ENCODE results near the gene SPATA31C2. TPM values are rescaled to one million over a fixed set of nuclear protein-coding genes. Genes with fewer than 3 reads are reported as not detected.
"Not testable (repeated sequence)": the region's sequence is repeated elsewhere in the genome, so short reads cannot be mapped to it uniquely, and the experiment has no call there.

The SPATA31C2 gene
- total RNA-seq, 4 donors from 2014 or later, result not detected

- H3K9me3 ChIP-seq; DNase-seq; H3K4me3 ChIP-seq; H3K27me3 ChIP-seq; intact Hi-C loops (cut with DNase I); H3K36me3 ChIP-seq; H3K27ac ChIP-seq; H3K4me1 ChIP-seq: not testable (repeated sequence)
- WGBS, 2 donors, result 84% methylated on average over 4 of the region's 13 CpGs; no CpG with 5 or more reads in 1 of the 2 donors
Observed at GRCh38 chr9:88114968-88115612, 23.2 kb downstream of the SPATA31C2 start.

DNA sequence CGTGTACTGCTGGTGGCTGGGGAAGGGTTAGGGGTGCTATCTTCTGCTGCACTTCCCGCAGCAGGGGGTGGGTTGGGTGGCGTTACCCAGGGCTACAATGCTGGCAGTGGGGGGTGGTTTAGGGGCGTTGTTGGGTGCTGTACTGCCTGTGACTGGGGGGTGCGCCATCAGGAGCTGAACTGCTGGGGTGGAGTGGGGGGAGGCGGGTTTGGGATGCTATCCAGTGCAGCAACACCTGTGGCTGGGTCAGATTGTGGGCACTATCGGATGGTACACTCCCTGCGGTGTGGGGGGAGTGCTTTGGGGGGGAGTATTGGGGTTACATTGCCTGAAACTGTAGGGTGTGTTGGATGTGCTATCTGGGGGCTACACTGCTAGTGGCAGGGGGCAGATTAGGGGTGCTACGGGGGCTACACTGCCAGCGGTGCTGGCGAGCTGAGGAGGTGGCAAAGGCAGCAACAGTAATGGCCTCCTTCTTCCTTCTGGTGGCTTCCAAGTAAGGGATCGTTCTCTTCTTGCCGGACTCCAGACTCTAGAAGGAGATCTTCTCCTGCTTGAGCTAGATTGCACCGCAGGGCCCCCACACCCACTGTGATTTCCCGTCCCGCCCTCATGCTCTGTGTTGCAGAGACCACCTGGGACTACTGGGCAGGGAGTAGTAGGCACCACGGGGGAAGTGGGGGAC lies 23.9 kb downstream of the SPATA31C2 start:
- not testable (repeated sequence) for H3K9me3 ChIP-seq

GRCh38 chr9:88113156-88114130 lies 24.8 kb downstream of the SPATA31C2 start:
- WGBS, 2 donors, result 91 to 94% methylated on average over 21 to 24 of the region's 38 CpGs
- intact Hi-C loops (cut with DNase I); H3K27ac ChIP-seq; H3K4me3 ChIP-seq; H3K27me3 ChIP-seq; H3K36me3 ChIP-seq; H3K4me1 ChIP-seq; DNase-seq; H3K9me3 ChIP-seq: not testable (repeated sequence)

More for the DNA sequence above, 23.9 kb downstream of the SPATA31C2 start:
- 80 to 92% methylated on average over 2 to 7 of the region's 17 CpGs for WGBS, 2 donors
- intact Hi-C loops (cut with DNase I); DNase-seq; H3K4me3 ChIP-seq; H3K27me3 ChIP-seq; H3K4me1 ChIP-seq; H3K36me3 ChIP-seq; H3K27ac ChIP-seq: not testable (repeated sequence)

- WGBS, 2 donors, result 84 to 86% methylated on average over 3 of the region's 3 CpGs
- intact Hi-C loops (cut with DNase I), result no loop called here
Observed at GRCh38 chr9:88110026-88110425, 28.2 kb downstream of the SPATA31C2 start.

GRCh38 chr9:88108779-88109178 lies 29.5 kb downstream of the SPATA31C2 start:
- 63 to 70% methylated on average over 3 to 4 of the region's 4 CpGs for WGBS, 2 donors
- intact Hi-C loops (cut with DNase I), result loop anchor here (10.0 kb wide), 1 partner anchor 466 kb away; no protein-coding TSS in a partner anchor
- no peaks in the 10 kb centered on the region for H3K9me3 ChIP-seq

More at GRCh38 chr9:88110026-88110425, 28.2 kb downstream of the SPATA31C2 start:
- no peaks in the 10 kb centered on the region for H3K36me3 ChIP-seq
- no peak overlapping the region for H3K4me3 ChIP-seq
- H3K27me3 ChIP-seq, result peaks cover 0 to 17% (median 0%) of the 10 kb centered on the region in 4 donors
- no peak overlapping the region for H3K27ac ChIP-seq
- TF ChIP-seq POLR2A (IDR thresholded peaks at IDR 0.05), result no peak
- DNase-seq, result no peak
- H3K9me3 ChIP-seq, result no peaks in the 10 kb centered on the region
- H3K4me1 ChIP-seq, result no peaks in the 10 kb centered on the region

DNA sequence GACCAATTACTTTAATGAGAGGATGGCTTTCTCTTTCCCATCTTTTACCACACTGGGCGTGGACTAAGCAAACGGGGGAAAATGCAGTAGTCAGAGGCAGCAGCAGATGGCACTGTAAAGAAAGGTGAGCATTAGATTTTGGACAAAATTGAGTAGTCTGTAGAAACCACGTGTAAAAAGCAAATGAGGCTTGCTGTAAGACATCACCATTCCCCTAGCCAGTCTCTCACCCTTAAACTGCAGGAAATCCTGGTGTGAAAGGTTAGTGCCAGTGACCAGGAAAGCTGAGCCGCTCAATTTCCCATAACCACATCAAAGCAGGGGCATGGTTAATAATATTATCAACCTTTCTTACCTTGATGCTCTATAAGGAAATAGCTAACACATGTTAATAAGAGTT lies 31.8 kb downstream of the SPATA31C2 start:
- TF ChIP-seq POLR2A (IDR thresholded peaks at IDR 0.05), result no peak
- TF ChIP-seq, protein P1, sequence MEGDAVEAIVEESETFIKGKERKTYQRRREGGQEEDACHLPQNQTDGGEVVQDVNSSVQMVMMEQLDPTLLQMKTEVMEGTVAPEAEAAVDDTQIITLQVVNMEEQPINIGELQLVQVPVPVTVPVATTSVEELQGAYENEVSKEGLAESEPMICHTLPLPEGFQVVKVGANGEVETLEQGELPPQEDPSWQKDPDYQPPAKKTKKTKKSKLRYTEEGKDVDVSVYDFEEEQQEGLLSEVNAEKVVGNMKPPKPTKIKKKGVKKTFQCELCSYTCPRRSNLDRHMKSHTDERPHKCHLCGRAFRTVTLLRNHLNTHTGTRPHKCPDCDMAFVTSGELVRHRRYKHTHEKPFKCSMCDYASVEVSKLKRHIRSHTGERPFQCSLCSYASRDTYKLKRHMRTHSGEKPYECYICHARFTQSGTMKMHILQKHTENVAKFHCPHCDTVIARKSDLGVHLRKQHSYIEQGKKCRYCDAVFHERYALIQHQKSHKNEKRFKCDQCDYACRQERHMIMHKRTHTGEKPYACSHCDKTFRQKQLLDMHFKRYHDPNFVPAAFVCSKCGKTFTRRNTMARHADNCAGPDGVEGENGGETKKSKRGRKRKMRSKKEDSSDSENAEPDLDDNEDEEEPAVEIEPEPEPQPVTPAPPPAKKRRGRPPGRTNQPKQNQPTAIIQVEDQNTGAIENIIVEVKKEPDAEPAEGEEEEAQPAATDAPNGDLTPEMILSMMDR (IDR thresholded peaks at IDR 0.05), result peak in 5 of 6 experiments; percentile 27 to 55 (median 40)
- H3K27me3 ChIP-seq, result peaks cover 0 to 26% (median 0%) of the 10 kb centered on the region in 4 donors
- H3K9me3 ChIP-seq, result no peaks in the 10 kb centered on the region
- no peak for DNase-seq
- no peaks in the 10 kb centered on the region for H3K36me3 ChIP-seq
- H3K27ac ChIP-seq, result no peak overlapping the region
- H3K4me3 ChIP-seq, result no peak overlapping the region
- no peaks in the 10 kb centered on the region for H3K4me1 ChIP-seq
- intact Hi-C loops (cut with DNase I), result loop anchor here (10.0 kb wide), 1 partner anchor 468 kb away; no protein-coding TSS in a partner anchor
- 9 to 23% methylated on average over 4 of the region's 4 CpGs for WGBS, 2 donors

More at GRCh38 chr9:88108779-88109178, 29.5 kb downstream of the SPATA31C2 start:
- no peak overlapping the region for H3K4me3 ChIP-seq
- no peak for DNase-seq
- H3K27ac ChIP-seq, result no peak overlapping the region
- peaks cover 0 to 16% (median 0%) of the 10 kb centered on the region in 4 donors for H3K27me3 ChIP-seq
- no peaks in the 10 kb centered on the region for H3K36me3 ChIP-seq
- TF ChIP-seq, protein P1 (IDR thresholded peaks at IDR 0.05), result no peak
- TF ChIP-seq POLR2A (IDR thresholded peaks at IDR 0.05), result no peak
- H3K4me1 ChIP-seq, result no peaks in the 10 kb centered on the region

Measured in esophagus squamous epithelium (tissue), 5 donors.